HepG2 (cell line): Measurements from ENCODE around the gene FAM216A. TPM values are rescaled to one million over a fixed set of nuclear protein-coding genes. Genes with fewer than 3 reads are reported as not detected.
A peak's percentile ranks its signal among the peaks of the same experiment; 100 is the strongest.

Experiments used
- CEBPB ChIP-seq: IDR thresholded peaks from 2 replicates; pipeline ENCODE4 v1.6.1; 2011; ENCODE audit warnings: low read depth, low read length, improper control_type of control experiment, borderline replicate concordance
- CHCHD3 ChIP-seq: sonication (generic); formaldehyde crosslinking; IDR thresholded peaks from 2 replicates; pipeline ENCODE4 v1.8.0; 2022; ENCODE audit warnings: mild to moderate bottlenecking, missing genetic modification reagents, moderate library complexity
- DDIT3 ChIP-seq: sonication (generic); formaldehyde crosslinking; IDR thresholded peaks from 2 replicates; pipeline ENCODE4 v1.4.0; 2020; ENCODE audit warnings: mild to moderate bottlenecking, missing genetic modification reagents
- DZIP1 ChIP-seq: sonication (generic); formaldehyde crosslinking; IDR thresholded peaks from 2 replicates; pipeline ENCODE4 v1.5.0; 2020; ENCODE audit warnings: mild to moderate bottlenecking, missing genetic modification reagents
- FOXP1 ChIP-seq, 2 experiments: fragments of 450-650 bp in 1 of 2; IDR thresholded peaks; 2 replicates each; pipeline ENCODE4 v1.6.1; 2017 to 2018; ENCODE audit warnings: antibody characterized with exemption in 1 of 2
- JUN ChIP-seq: sonication (generic); formaldehyde crosslinking; IDR thresholded peaks from 2 replicates; pipeline ENCODE4 v1.4.0; 2020; ENCODE audit warnings: mild to moderate bottlenecking, missing genetic modification reagents
- MAX ChIP-seq: IDR thresholded peaks from 2 replicates; pipeline ENCODE4 v1.6.1; 2012; ENCODE audit warnings: inconsistent platforms
- MEF2D ChIP-seq: sonication (generic); formaldehyde crosslinking; IDR thresholded peaks from 2 replicates; pipeline ENCODE4 v1.5.1; 2020; ENCODE audit warnings: mild to moderate bottlenecking, missing genetic modification reagents
- MLX ChIP-seq: IDR thresholded peaks from 2 replicates; pipeline ENCODE4 v1.6.1; 2016
- MYPOP ChIP-seq: sonication (generic); formaldehyde crosslinking; IDR thresholded peaks from 2 replicates; pipeline ENCODE4 v1.8.1; 2023; ENCODE audit warnings: mild to moderate bottlenecking, moderate library complexity, missing genetic modification reagents
- NR1H2 ChIP-seq: sonication (generic); formaldehyde crosslinking; IDR thresholded peaks from 2 replicates; pipeline ENCODE4 v1.8.1; 2022; ENCODE audit warnings: low read depth, missing genetic modification reagents, borderline replicate concordance
- PAX8 ChIP-seq: sonication (generic); formaldehyde crosslinking; IDR thresholded peaks from 2 replicates; pipeline ENCODE4 v1.8.0; 2022; ENCODE audit warnings: mild to moderate bottlenecking, missing genetic modification reagents, borderline replicate concordance
- PLRG1 ChIP-seq: fragments of 450-650 bp; conservative IDR thresholded peaks from 2 replicates; pipeline ENCODE4 v1.6.1; 2016
- REXO4 ChIP-seq: sonication (generic); formaldehyde crosslinking; IDR thresholded peaks from 2 replicates; pipeline ENCODE4 v1.8.0; 2022; ENCODE audit warnings: missing genetic modification reagents, mild to moderate bottlenecking, borderline replicate concordance
- SCMH1 ChIP-seq: sonication (generic); formaldehyde crosslinking; IDR thresholded peaks from 2 replicates; pipeline ENCODE4 v1.9.0; 2021; ENCODE audit warnings: missing genetic modification reagents, mild to moderate bottlenecking, borderline replicate concordance
- SP2 ChIP-seq: sonication (generic); formaldehyde crosslinking; IDR thresholded peaks from 2 replicates; pipeline ENCODE4 v1.5.1; 2020; ENCODE audit warnings: mild to moderate bottlenecking, missing genetic modification reagents
- ZBTB49 ChIP-seq: sonication (generic); formaldehyde crosslinking; IDR thresholded peaks from 2 replicates; pipeline ENCODE4 v1.4.0; 2020; ENCODE audit warnings: missing genetic modification reagents, borderline replicate concordance
- ZNF143 ChIP-seq: sonication (generic); formaldehyde crosslinking; IDR thresholded peaks from 2 replicates; pipeline ENCODE4 v1.4.0; 2020; ENCODE audit warnings: missing genetic modification reagents
- ZNF513 ChIP-seq: sonication (generic); formaldehyde crosslinking; conservative IDR thresholded peaks from 2 replicates; pipeline ENCODE4 v1.5.0; 2020; ENCODE audit warnings: missing genetic modification reagents
- ZNF547 ChIP-seq: sonication (generic); formaldehyde crosslinking; IDR thresholded peaks from 2 replicates; pipeline ENCODE4 v1.5.1; 2020; ENCODE audit warnings: mild to moderate bottlenecking, missing genetic modification reagents
- polyA plus RNA-seq, 8 experiments: library from polyadenylated mRNA; depleted of rRNA in 3 of 8; stranded (reverse) in 7 of 8; unstranded in 1 of 8; fragments of >200 nt; fragmentation: Illumina TruSeq in 4 of 8; extraction: Trizol in 4 of 8; gene quantifications; 2 replicates each; pipeline versions ENCODE4 v1.2.1 to v1.2.3, GENCODE V29; 2011 to 2016; ENCODE audit warnings: low read depth in 4 of 8, missing spikeins in 1 of 8, mixed read lengths in 1 of 8; ENCODE audit not compliant: insufficient read depth in 1 of 8
- total RNA-seq, 5 experiments: library from RNA; depleted of rRNA; stranded (reverse); fragments of >200 nt; fragmentation: Illumina TruSeq; extraction: Trizol; gene quantifications; 2 replicates each; pipeline ENCODE4 v1.2.3, GENCODE V29; 2016; ENCODE audit warnings: low read depth in 1 of 5

FAM216A gene
- total and polyA plus RNA-seq, 2 of the 13 experiments (the other 11 are each of a cell fraction or from before 2014, with no cell fraction given): 20.3 to 31.2 TPM

GRCh38 chr12:110468214-110469048, at the start of gene FAM216A, which contains the start of gene GPN3 (continued):
- TF ChIP-seq DZIP1 (CRISPR knock-in tag) (no peak; the same call in 1 of the 2 replicates), FOXP1 (IDR thresholded peaks at IDR 0.05) (no peak), FOXP1 (CRISPR knock-in tag; IDR thresholded peaks at IDR 0.05) (no peak; the same call in 1 of the 2 replicates), ZNF143 (peak; percentile 75), MAX (peak; percentile 92), SCMH1 (CRISPR knock-in tag) (no peak), ZNF513 (no peak), JUN (CRISPR knock-in tag) (no peak), MEF2D (CRISPR knock-in tag) (peak; percentile 74; the same call in 1 of the 2 replicates), PLRG1 (no peak), ZBTB49 (CRISPR knock-in tag) (no peak), MLX (CRISPR knock-in tag) (no peak; the same call in none of the 2 replicates), DDIT3 (CRISPR knock-in tag) (no peak), CEBPB (no peak), ZNF547 (CRISPR knock-in tag) (peak; percentile 31), NR1H2 (CRISPR knock-in tag) (no peak), SP2 (peak; percentile 57), REXO4 (CRISPR knock-in tag) (peak; percentile 59; the same call in 1 of the 2 replicates), MYPOP (peak; percentile 85; the same call in 1 of the 2 replicates), PAX8 (CRISPR knock-in tag) (peak; percentile 36; the same call in 1 of the 2 replicates), CHCHD3 (CRISPR knock-in tag) (peak; percentile 71; the same call in 1 of the 2 replicates)
